T-cell (primary cell): ENCODE measurements around the gene GRM3. TPM values are rescaled to one million over a fixed set of nuclear protein-coding genes. Genes with fewer than 3 reads are reported as not detected.

Experiments used
- ATAC-seq, 4 experiments: fragments of 200-7000 bp in 3 of 4; fragments of 150-1000 bp in 1 of 4; cut with Tn5 transposase; replicated peaks in 1 of 4; 1 replicate in 3 of 4; 2 replicates in 1 of 4; pipeline ENCODE4 v1.10.0; 2021; ENCODE audit warnings: moderate library complexity in 3 of 4, mild to moderate bottlenecking in 2 of 4, moderate number of reproducible peaks in 1 of 4
- CTCF ChIA-PET, 2 donors: fragments of 300-600 bp; sonication (Branson Sonifier 250); formaldehyde crosslinking; loops; one replicate each; lab custom pipeline; 2022; ENCODE audit warnings: antibody characterized with exemption in 2 of 2; lab: Charles Lee
- POLR2A ChIA-PET, 2 donors: fragments of 300-600 bp; sonication (Branson Sonifier 250); formaldehyde crosslinking; loops; one replicate each; lab custom pipeline; 2022; ENCODE audit warnings: antibody characterized with exemption in 2 of 2; lab: Charles Lee
- DNase-seq, 35 experiments: peaks; one replicate each; pipeline versions ENCODE4 v3.0.0 to v3.0.0-alpha.2; 2013 to 2023
- H3K27ac ChIP-seq: one replicate; pipeline ENCODE4 v1.5.1; 2013; ENCODE audit warnings: low read length
- H3K27me3 ChIP-seq, 2 experiments: replicated peaks in 1 of 2; 1 replicate in 1 of 2; 2 replicates in 1 of 2; pipeline versions ENCODE4 v1.6.1 to v1.7.0; 2013; ENCODE audit warnings: low read length in 1 of 2, mixed read lengths in 1 of 2; ENCODE audit not compliant: control insufficient read depth in 2 of 2, insufficient read depth in 2 of 2; ENCODE audit errors: extremely low read depth in 1 of 2
- H3K36me3 ChIP-seq, 2 donors: 1 replicate in 1 of 2; 2 replicates in 1 of 2; pipeline versions ENCODE4 v1.6.1 to v1.7.0; 2013; ENCODE audit warnings: low read length in 1 of 2; ENCODE audit not compliant: control insufficient read depth in 2 of 2, insufficient read depth in 1 of 2; ENCODE audit errors: extremely low read depth in 1 of 2
- H3K4me1 ChIP-seq, 2 experiments: 1 replicate in 1 of 2; 2 replicates in 1 of 2; pipeline versions ENCODE4 v1.6.1 to v1.7.0; 2013; ENCODE audit warnings: low read length in 2 of 2, mixed read lengths in 1 of 2; ENCODE audit not compliant: insufficient read depth in 2 of 2, control insufficient read depth in 1 of 2; ENCODE audit errors: extremely low read depth in 1 of 2
- H3K4me3 ChIP-seq, 2 donors: 1 replicate in 1 of 2; 2 replicates in 1 of 2; pipeline versions ENCODE4 v1.5.1 to v1.7.0; 2013; ENCODE audit warnings: mild to moderate bottlenecking in 2 of 2, low read length in 1 of 2, moderate library complexity in 1 of 2; ENCODE audit not compliant: control insufficient read depth in 1 of 2; ENCODE audit errors: extremely low read depth in 1 of 2
- H3K9me3 ChIP-seq: 2 replicates; pipeline ENCODE4 v1.7.0; 2013
- H3K27ac Mint-ChIP-seq, 2 donors: one replicate each; pipeline ENCODE4 v1.8.0; 2020 to 2021; ENCODE audit warnings: mild to moderate bottlenecking in 2 of 2, mixed read lengths in 2 of 2
- H3K27me3 Mint-ChIP-seq, 2 donors: one replicate each; pipeline ENCODE4 v1.8.0; 2021 to 2022; ENCODE audit warnings: mixed read lengths in 2 of 2
- H3K36me3 Mint-ChIP-seq: one replicate; pipeline ENCODE4 v1.8.0; 2021; ENCODE audit warnings: mixed read lengths
- H3K4me1 Mint-ChIP-seq, 3 donors: one replicate each; pipeline ENCODE4 v1.8.0; 2020 to 2022; ENCODE audit warnings: mixed read lengths in 3 of 3, mild to moderate bottlenecking in 1 of 3
- H3K4me3 Mint-ChIP-seq, 3 donors: one replicate each; pipeline ENCODE4 v1.8.0; 2020 to 2022; ENCODE audit warnings: mild to moderate bottlenecking in 3 of 3, mixed read lengths in 3 of 3, moderate library complexity in 3 of 3
- H3K9me3 Mint-ChIP-seq, 3 donors: one replicate each; pipeline ENCODE4 v1.8.0; 2020 to 2022; ENCODE audit warnings: mixed read lengths in 3 of 3
- WGBS: methylation state at CpG from one replicate; pipeline ENCODE4 v1.1.5; 2013; ENCODE audit warnings: missing lambda C conversion rate; ENCODE audit not compliant: insufficient coverage; 5-methylcytosine and 5-hydroxymethylcytosine counted together
- total RNA-seq, 35 experiments: library from RNA in 6 of 35; stranded (reverse) in 6 of 35; fragments of 120-200 nt in 1 of 35; gene quantifications; one replicate each; pipeline versions ENCODE4 v1.2.1 to v1.2.4 and lab custom pipeline; 2013 to 2026

GRM3 gene
- total RNA-seq, 5 donors from 2014 or later (not counting 1 experiment from before 2014, with no cell fraction given) = not detected

- no peaks in the 10 kb centered on the region for H3K36me3 ChIP-seq
- no peaks in the 10 kb centered on the region for H3K4me1 Mint-ChIP-seq
- ATAC-seq (no peak), DNase-seq (no peak)
- ChIA-PET POLR2A (no interaction called here), CTCF (no interaction called here)
- no peak overlapping the region for H3K27ac Mint-ChIP-seq
- no peaks in the 10 kb centered on the region for H3K9me3 ChIP-seq
- 86% methylated on average over 1 of the region's 4 CpGs for WGBS
- H3K4me3 Mint-ChIP-seq = no peak overlapping the region
- no peaks in the 10 kb centered on the region for H3K9me3 Mint-ChIP-seq
- H3K4me1 ChIP-seq = no peaks in the 10 kb centered on the region
- H3K36me3 Mint-ChIP-seq = no peaks in the 10 kb centered on the region
- no peak overlapping the region for H3K4me3 ChIP-seq
- H3K27ac ChIP-seq = no peak overlapping the region
- peaks cover 2 to 3% of the 10 kb centered on the region in 2 donors for H3K27me3 Mint-ChIP-seq
- H3K27me3 ChIP-seq = no peaks in the 10 kb centered on the region
These were observed 181.6 kb downstream of the GRM3 start for GRCh38 chr7:86825264-86825663.

DNA sequence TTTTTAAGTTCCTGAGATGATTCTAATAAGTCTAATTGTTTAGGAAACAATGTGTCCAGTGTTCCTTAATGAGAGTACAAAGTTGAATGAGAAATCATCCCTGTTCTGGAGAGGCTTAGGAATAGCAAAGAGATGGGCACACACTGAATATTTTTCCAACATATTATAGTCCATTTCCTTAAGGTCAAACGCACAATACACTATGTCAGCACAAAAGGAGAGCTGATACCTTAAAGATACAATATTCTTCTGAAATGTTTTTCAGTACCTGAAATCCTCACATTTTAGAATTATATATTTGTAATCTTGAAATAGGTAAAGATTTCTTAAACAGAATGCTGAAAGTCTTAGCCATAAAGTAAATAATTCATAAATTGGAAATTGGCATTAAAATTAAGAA lies 183.2 kb downstream of the GRM3 start:
- DNase-seq = no peak

DNA sequence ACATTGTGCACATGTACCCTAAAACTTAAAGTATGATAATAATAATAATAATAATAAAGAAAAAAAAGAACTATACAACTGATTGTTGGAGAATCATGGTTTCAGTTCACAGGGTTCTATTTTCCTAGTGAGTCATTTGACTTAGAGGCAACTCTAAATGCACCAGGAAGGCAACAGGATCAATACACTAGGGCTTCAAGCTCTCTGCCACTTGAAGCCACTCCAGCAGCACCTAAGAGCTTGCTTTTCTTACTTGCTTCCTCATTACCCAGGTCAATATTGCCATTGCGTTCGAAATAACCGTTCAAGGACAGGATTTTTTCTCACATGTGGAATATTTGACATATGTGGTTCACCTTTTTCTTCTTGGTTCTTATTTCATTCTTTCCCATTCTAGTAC lies 189.7 kb downstream of the GRM3 start:
- no peaks in the 10 kb centered on the region for H3K9me3 Mint-ChIP-seq
- no peak for ATAC-seq
- no peaks in the 10 kb centered on the region for H3K27me3 ChIP-seq
- no peak overlapping the region for H3K27ac Mint-ChIP-seq
- H3K27ac ChIP-seq = no peak overlapping the region
- H3K27me3 Mint-ChIP-seq = no peaks in the 10 kb centered on the region
- no peak for DNase-seq
- POLR2A ChIA-PET = no interaction called here
- H3K4me1 ChIP-seq = no peaks in the 10 kb centered on the region
- H3K4me3 ChIP-seq = no peak overlapping the region
- no peaks in the 10 kb centered on the region for H3K4me1 Mint-ChIP-seq
- no CpG with 5 or more reads among the region's 3 CpGs for WGBS
- H3K4me3 Mint-ChIP-seq = no peak overlapping the region
- H3K36me3 Mint-ChIP-seq = no peaks in the 10 kb centered on the region
- no peaks in the 10 kb centered on the region for H3K9me3 ChIP-seq
- no peaks in the 10 kb centered on the region for H3K36me3 ChIP-seq
- CTCF ChIA-PET = no interaction called here

More for the DNA sequence above, 183.2 kb downstream of the GRM3 start:
- Histone ChIP-seq H3K27ac (no peak overlapping the region), H3K4me1 (no peaks in the 10 kb centered on the region), H3K9me3 (no peaks in the 10 kb centered on the region), H3K27me3 (no peaks in the 10 kb centered on the region), H3K36me3 (no peaks in the 10 kb centered on the region), H3K4me3 (no peak overlapping the region)
- POLR2A ChIA-PET = no interaction called here
- no peaks in the 10 kb centered on the region for H3K36me3 Mint-ChIP-seq
- no peaks in the 10 kb centered on the region for H3K9me3 Mint-ChIP-seq
- ATAC-seq = no peak
- H3K27ac Mint-ChIP-seq = no peak overlapping the region
- no CpG with 5 or more reads among the region's 1 CpG for WGBS
- H3K27me3 Mint-ChIP-seq = peaks cover 2 to 3% of the 10 kb centered on the region in 2 donors
- no peak overlapping the region for H3K4me3 Mint-ChIP-seq
- CTCF ChIA-PET = interaction anchor here in 1 of 2 donors (0.6 kb wide), 1 partner anchor 78 kb away, joined by 6 read pairs; no protein-coding TSS in a partner anchor
- no peaks in the 10 kb centered on the region for H3K4me1 Mint-ChIP-seq

DNA sequence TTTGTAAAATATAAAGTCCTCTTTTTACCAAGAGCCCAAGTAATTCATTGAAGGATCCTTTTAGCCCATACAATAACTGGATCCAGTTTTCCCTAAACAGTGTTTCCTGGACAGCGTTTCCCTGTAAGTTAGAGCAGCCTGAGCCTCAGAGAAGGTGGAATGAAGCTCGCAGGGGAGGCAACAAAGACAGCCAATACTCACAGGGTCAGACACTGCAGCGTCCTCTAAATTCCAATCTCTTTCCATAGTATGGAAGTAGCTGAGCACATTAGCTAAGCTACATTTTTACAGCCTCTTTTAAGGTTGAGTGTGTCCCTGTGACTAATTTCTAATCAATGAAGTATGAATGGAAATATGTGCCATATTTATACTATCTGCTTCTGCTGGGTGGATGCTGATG lies 193.5 kb downstream of the GRM3 start:
- 100% methylated on average over 1 of the region's 3 CpGs for WGBS
- Histone ChIP-seq H3K9me3 (no peaks in the 10 kb centered on the region), H3K27me3 (no peaks in the 10 kb centered on the region), H3K36me3 (no peaks in the 10 kb centered on the region), H3K27ac (no peak overlapping the region), H3K4me3 (no peak overlapping the region), H3K4me1 (no peaks in the 10 kb centered on the region)
- peaks cover 3% of the 10 kb centered on the region for H3K36me3 Mint-ChIP-seq
- no peak overlapping the region for H3K27ac Mint-ChIP-seq
- ATAC-seq = no peak
- CTCF ChIA-PET = no interaction called here
- H3K9me3 Mint-ChIP-seq = no peaks in the 10 kb centered on the region
- no peak overlapping the region for H3K4me3 Mint-ChIP-seq
- POLR2A ChIA-PET = no interaction called here
- no peaks in the 10 kb centered on the region for H3K27me3 Mint-ChIP-seq
- no peaks in the 10 kb centered on the region for H3K4me1 Mint-ChIP-seq
- no peak for DNase-seq

GRCh38 chr7:86844608-86845007 lies 200.9 kb downstream of the GRM3 start:
- H3K27me3 Mint-ChIP-seq = no peaks in the 10 kb centered on the region
- H3K9me3 Mint-ChIP-seq = peaks cover 0 to 4% (median 0%) of the 10 kb centered on the region in 3 donors
- no peaks in the 10 kb centered on the region for H3K4me1 Mint-ChIP-seq
- POLR2A ChIA-PET = no interaction called here
- no peaks in the 10 kb centered on the region for H3K9me3 ChIP-seq
- H3K4me3 ChIP-seq = no peak overlapping the region
- no peak overlapping the region for H3K27ac ChIP-seq
- H3K27me3 ChIP-seq = no peaks in the 10 kb centered on the region
- peaks cover 3% of the 10 kb centered on the region for H3K36me3 Mint-ChIP-seq
- H3K36me3 ChIP-seq = no peaks in the 10 kb centered on the region
- H3K4me3 Mint-ChIP-seq = no peak overlapping the region
- H3K4me1 ChIP-seq = no peaks in the 10 kb centered on the region
- ATAC-seq (no peak), DNase-seq (no peak)
- WGBS = 43% methylated on average over 1 of the region's 3 CpGs
- no peak overlapping the region for H3K27ac Mint-ChIP-seq
- CTCF ChIA-PET = no interaction called here

GRCh38 chr7:86846494-86847190 lies 202.9 kb downstream of the GRM3 start:
- Histone ChIP-seq H3K36me3 (no peaks in the 10 kb centered on the region), H3K9me3 (no peaks in the 10 kb centered on the region), H3K4me3 (no peak overlapping the region), H3K27me3 (no peaks in the 10 kb centered on the region), H3K4me1 (no peaks in the 10 kb centered on the region), H3K27ac (no peak overlapping the region)
- no peaks in the 10 kb centered on the region for H3K27me3 Mint-ChIP-seq
- 0% methylated on average over 2 of the region's 3 CpGs for WGBS
- H3K4me1 Mint-ChIP-seq = no peaks in the 10 kb centered on the region
- H3K36me3 Mint-ChIP-seq = no peaks in the 10 kb centered on the region
- POLR2A ChIA-PET = no interaction called here
- DNase-seq (no peak), ATAC-seq (no peak)
- peaks cover 0 to 4% (median 0%) of the 10 kb centered on the region in 3 donors for H3K9me3 Mint-ChIP-seq
- no peak overlapping the region for H3K27ac Mint-ChIP-seq
- H3K4me3 Mint-ChIP-seq = no peak overlapping the region
- CTCF ChIA-PET = no interaction called here
